Central memory CD8-positive, alpha-beta T cell (primary cell): Measurements from ENCODE around the gene GCA.
A peak's percentile ranks its signal among the peaks of the same experiment; 100 is the strongest.

Experiments
- ATAC-seq: fragments of 150-1000 bp; cut with Tn5 transposase; replicated peaks from 2 replicates; pipeline ENCODE4 v1.10.0; 2022; ENCODE audit warnings: mild to moderate bottlenecking, moderate FRiP score, moderate number of reproducible peaks; ENCODE audit not compliant: poor library complexity, severe bottlenecking; ENCODE audit errors: extremely low read depth
- DNase-seq, 2 donors: peaks; one replicate each; pipeline ENCODE4 v3.0.0; 2021; ENCODE audit warnings: low spot score in 2 of 2
- H3K27ac Mint-ChIP-seq: one replicate; pipeline ENCODE4 v1.8.0; 2022; ENCODE audit warnings: low read depth, mild to moderate bottlenecking, moderate library complexity, mixed read lengths
- H3K27me3 Mint-ChIP-seq: one replicate; pipeline ENCODE4 v1.8.0; 2022; ENCODE audit warnings: mixed read lengths
- H3K36me3 Mint-ChIP-seq: one replicate; pipeline ENCODE4 v1.8.0; 2022; ENCODE audit warnings: mild to moderate bottlenecking, moderate library complexity, mixed read lengths; ENCODE audit not compliant: insufficient read depth
- H3K4me1 Mint-ChIP-seq: one replicate; pipeline ENCODE4 v1.8.0; 2022; ENCODE audit warnings: mixed read lengths
- H3K4me3 Mint-ChIP-seq: one replicate; pipeline ENCODE4 v1.8.0; 2022; ENCODE audit warnings: mild to moderate bottlenecking, moderate library complexity, mixed read lengths
- H3K9me3 Mint-ChIP-seq: one replicate; pipeline ENCODE4 v1.8.0; 2022; ENCODE audit warnings: mixed read lengths

Gene GCA

GRCh38 chr2:162342321-162342720 lies 1.6 kb upstream of the GCA start:
- no peaks in the 10 kb centered on the region for H3K9me3 Mint-ChIP-seq
- H3K4me3 Mint-ChIP-seq: no peak overlapping the region
- no peaks in the 10 kb centered on the region for H3K27me3 Mint-ChIP-seq
- no peak overlapping the region for H3K27ac Mint-ChIP-seq
- H3K36me3 Mint-ChIP-seq: peaks cover 8% of the 10 kb centered on the region
- peaks cover 11% of the 10 kb centered on the region for H3K4me1 Mint-ChIP-seq
- no peak for DNase-seq
- no peak for ATAC-seq

DNA sequence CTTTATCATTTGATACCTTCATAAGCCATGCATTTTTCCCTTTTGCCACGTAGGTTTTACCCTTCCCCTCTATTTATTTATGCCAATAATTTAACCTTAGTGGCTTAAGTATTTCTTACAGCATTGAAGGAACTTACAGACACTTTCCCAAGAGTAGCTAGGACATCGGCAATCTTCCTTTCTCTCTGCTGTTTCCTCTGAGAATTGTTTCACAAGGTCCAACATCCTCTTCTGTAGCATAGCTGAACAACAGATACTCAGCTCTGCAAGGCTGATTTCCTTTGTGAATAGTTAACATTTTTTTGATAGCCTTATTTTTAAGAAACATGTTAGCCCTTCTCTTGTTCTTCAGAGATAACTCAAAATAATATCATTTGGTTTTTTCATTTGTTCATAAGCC lies 1.1 kb upstream of the GCA start:
- DNase-seq (no peak), ATAC-seq (no peak)
- Mint-ChIP-seq H3K27ac (no peak overlapping the region), H3K27me3 (no peaks in the 10 kb centered on the region), H3K36me3 (peaks cover 8% of the 10 kb centered on the region), H3K4me3 (no peak overlapping the region), H3K9me3 (no peaks in the 10 kb centered on the region), H3K4me1 (peaks cover 11% of the 10 kb centered on the region)

- peaks cover 11% of the 10 kb centered on the region for H3K4me1 Mint-ChIP-seq
- H3K27ac Mint-ChIP-seq: peak overlapping the region; percentile 68
- ATAC-seq (no peak), DNase-seq (no peak)
- H3K36me3 Mint-ChIP-seq: peaks cover 8% of the 10 kb centered on the region
- no peaks in the 10 kb centered on the region for H3K27me3 Mint-ChIP-seq
- H3K9me3 Mint-ChIP-seq: no peaks in the 10 kb centered on the region
- peak overlapping the region; percentile 87 for H3K4me3 Mint-ChIP-seq
These were observed 474 bp upstream of the GCA start for GRCh38 chr2:162343492-162343823.

DNA sequence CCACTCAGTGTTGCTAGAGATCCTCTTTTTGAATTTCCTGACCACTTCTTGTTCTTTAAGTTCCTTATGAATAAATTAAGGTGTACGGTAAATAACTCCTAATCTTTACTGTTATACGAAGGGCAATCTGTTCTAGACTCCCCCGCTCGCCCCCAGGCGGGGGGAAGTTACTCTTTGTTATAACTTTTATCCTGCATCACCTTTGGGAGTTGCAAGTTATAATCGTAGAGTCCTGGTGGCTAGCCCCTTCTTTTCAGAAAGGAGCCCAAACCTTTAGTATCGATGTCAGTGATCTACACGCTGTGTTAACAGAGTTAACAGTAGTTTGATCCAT lies 652 bp downstream of the GCA start:
- H3K4me1 Mint-ChIP-seq: peaks cover 11% of the 10 kb centered on the region
- DNase-seq (no peak), ATAC-seq (peak; percentile 0)
- H3K4me3 Mint-ChIP-seq: peak overlapping the region; percentile 87
- no peaks in the 10 kb centered on the region for H3K9me3 Mint-ChIP-seq
- H3K27me3 Mint-ChIP-seq: peaks cover 8% of the 10 kb centered on the region
- H3K36me3 Mint-ChIP-seq: peaks cover 8% of the 10 kb centered on the region
- no peak overlapping the region for H3K27ac Mint-ChIP-seq

- DNase-seq (no peak), ATAC-seq (no peak)
- H3K4me1 Mint-ChIP-seq: no peaks in the 10 kb centered on the region
- no peaks in the 10 kb centered on the region for H3K27me3 Mint-ChIP-seq
- H3K27ac Mint-ChIP-seq: no peak overlapping the region
- no peaks in the 10 kb centered on the region for H3K9me3 Mint-ChIP-seq
- H3K36me3 Mint-ChIP-seq: no peaks in the 10 kb centered on the region
- H3K4me3 Mint-ChIP-seq: no peak overlapping the region
These were observed 21.5 kb downstream of the GCA start for GRCh38 chr2:162365392-162365791.

- Mint-ChIP-seq H3K4me3 (no peak overlapping the region), H3K4me1 (no peaks in the 10 kb centered on the region), H3K27ac (no peak overlapping the region), H3K27me3 (no peaks in the 10 kb centered on the region), H3K36me3 (no peaks in the 10 kb centered on the region), H3K9me3 (no peaks in the 10 kb centered on the region)
- ATAC-seq: no peak
- DNase-seq: no peak
These were observed 24.6 kb downstream of the GCA start for GRCh38 chr2:162368494-162368893.

DNA sequence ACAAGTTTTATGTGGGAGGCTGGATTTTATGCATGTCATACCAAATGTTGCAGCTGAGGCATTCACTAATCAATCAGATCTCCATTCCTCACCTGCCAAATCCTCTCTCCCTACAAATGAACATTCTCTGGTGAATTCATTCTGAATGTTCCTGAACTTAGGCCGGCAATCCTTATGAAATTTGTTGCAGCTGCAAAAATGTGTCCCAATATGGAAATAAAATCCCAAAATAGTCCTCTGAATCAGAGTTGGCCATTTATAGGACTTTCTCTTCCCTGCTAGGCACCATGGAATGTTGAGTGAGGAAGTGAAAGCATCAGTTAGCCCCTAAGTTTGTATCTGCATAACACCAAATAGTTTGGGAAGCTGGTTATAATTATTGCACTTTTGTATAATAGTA lies 25.6 kb downstream of the GCA start:
- no peak overlapping the region for H3K27ac Mint-ChIP-seq
- no peak overlapping the region for H3K4me3 Mint-ChIP-seq
- H3K4me1 Mint-ChIP-seq: no peaks in the 10 kb centered on the region
- H3K27me3 Mint-ChIP-seq: peaks cover under 1% of the 10 kb centered on the region
- no peaks in the 10 kb centered on the region for H3K36me3 Mint-ChIP-seq
- DNase-seq (no peak), ATAC-seq (no peak)
- no peaks in the 10 kb centered on the region for H3K9me3 Mint-ChIP-seq

- no peak overlapping the region for H3K4me3 Mint-ChIP-seq
- DNase-seq: no peak
- no peaks in the 10 kb centered on the region for H3K36me3 Mint-ChIP-seq
- no peak for ATAC-seq
- no peaks in the 10 kb centered on the region for H3K4me1 Mint-ChIP-seq
- H3K27ac Mint-ChIP-seq: no peak overlapping the region
- peaks cover 14% of the 10 kb centered on the region for H3K27me3 Mint-ChIP-seq
- no peaks in the 10 kb centered on the region for H3K9me3 Mint-ChIP-seq
These were observed 27.0 kb downstream of the GCA start for GRCh38 chr2:162370931-162371330.

- DNase-seq: no peak
- no peak for ATAC-seq
- Mint-ChIP-seq H3K9me3 (no peaks in the 10 kb centered on the region), H3K36me3 (no peaks in the 10 kb centered on the region), H3K27me3 (peaks cover 33% of the 10 kb centered on the region), H3K4me1 (no peaks in the 10 kb centered on the region), H3K27ac (no peak overlapping the region), H3K4me3 (no peak overlapping the region)
These were observed 28.9 kb downstream of the GCA start for GRCh38 chr2:162372818-162373217.

GRCh38 chr2:162379719-162380580 lies 36.0 kb downstream of the GCA start:
- Mint-ChIP-seq H3K27me3 (peaks cover 71% of the 10 kb centered on the region), H3K4me3 (no peak overlapping the region), H3K36me3 (no peaks in the 10 kb centered on the region), H3K27ac (no peak overlapping the region), H3K4me1 (no peaks in the 10 kb centered on the region), H3K9me3 (no peaks in the 10 kb centered on the region)
- ATAC-seq (no peak), DNase-seq (no peak)

- Mint-ChIP-seq H3K4me1 (no peaks in the 10 kb centered on the region), H3K9me3 (no peaks in the 10 kb centered on the region), H3K36me3 (no peaks in the 10 kb centered on the region), H3K27me3 (peaks cover 65% of the 10 kb centered on the region), H3K27ac (no peak overlapping the region), H3K4me3 (no peak overlapping the region)
- ATAC-seq (no peak), DNase-seq (no peak)
These were observed 37.9 kb downstream of the GCA start for GRCh38 chr2:162381851-162382250.

DNA sequence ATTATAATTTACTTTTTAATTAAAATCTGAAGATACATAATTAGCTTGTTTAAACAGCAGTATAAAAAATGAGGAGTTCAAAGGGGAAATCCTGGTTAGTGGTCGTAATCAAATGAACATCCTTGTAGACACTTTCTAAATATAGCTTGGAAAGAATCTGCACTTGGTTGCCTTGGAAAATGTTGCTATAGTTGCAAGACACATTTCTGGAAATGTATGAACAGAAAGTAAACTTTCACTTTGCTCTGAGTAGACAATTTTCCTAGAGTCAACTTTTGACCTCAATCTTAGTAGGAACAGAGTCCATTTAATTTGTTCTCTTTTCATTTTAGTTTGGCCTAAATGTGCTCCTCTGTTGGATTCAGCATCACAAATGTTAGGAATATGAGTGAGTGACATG lies 38.3 kb downstream of the GCA start:
- DNase-seq (no peak), ATAC-seq (no peak)
- Mint-ChIP-seq H3K36me3 (no peaks in the 10 kb centered on the region), H3K27ac (no peak overlapping the region), H3K27me3 (peaks cover 61% of the 10 kb centered on the region), H3K4me3 (no peak overlapping the region), H3K9me3 (no peaks in the 10 kb centered on the region), H3K4me1 (no peaks in the 10 kb centered on the region)

DNA sequence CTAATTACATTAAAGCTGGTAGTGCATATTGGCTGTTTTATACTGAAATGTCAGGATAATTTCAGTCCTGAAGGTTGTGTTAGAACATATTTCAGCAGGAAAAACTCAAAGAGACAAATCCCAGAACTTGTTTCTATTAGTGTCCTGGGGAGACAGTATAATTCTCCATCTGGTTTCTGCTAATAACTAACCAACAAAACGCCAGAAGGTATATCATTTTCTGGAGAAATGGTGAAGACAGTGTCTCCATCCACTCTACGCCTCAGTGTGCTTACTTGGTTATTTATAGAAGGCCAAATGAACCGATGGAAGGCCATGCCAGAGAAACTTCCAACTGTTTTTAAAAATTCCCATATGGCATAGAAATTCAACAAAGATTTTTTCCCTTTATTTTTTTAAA lies 41.6 kb downstream of the GCA start:
- no peak for DNase-seq
- Mint-ChIP-seq H3K36me3 (no peaks in the 10 kb centered on the region), H3K27me3 (peaks cover 34% of the 10 kb centered on the region), H3K4me1 (no peaks in the 10 kb centered on the region), H3K27ac (no peak overlapping the region), H3K9me3 (no peaks in the 10 kb centered on the region), H3K4me3 (no peak overlapping the region)
- no peak for ATAC-seq
